Measurements from ENCODE around the gene MRTFB.
A peak's percentile ranks its signal among the peaks of the same experiment; 100 is the strongest.

Gene MRTFB

GRCh38 chr16:14301169-14302030 is 230.3 kb downstream of the MRTFB start:
- Histone ChIP-seq H3K4me1 (ENCODE audit: control insufficient read depth in 5 of 5, insufficient read depth in 5 of 5, low read length in 5 of 5) (peaks cover 0 to 39% (median 29%) of the 10 kb centered on the region in 5 donors), H3K27me3 (ENCODE audit: control insufficient read depth in 5 of 5, insufficient read depth in 4 of 5, low read length in 5 of 5) (no peaks in the 10 kb centered on the region), H3K27ac (ENCODE audit: low read depth, low read length) (peak overlapping the region; percentile 90), H3K9me3 (ENCODE audit: control insufficient read depth in 5 of 5, low read length in 5 of 5) (no peaks in the 10 kb centered on the region), H3K36me3 (ENCODE audit: control insufficient read depth in 5 of 5, insufficient read depth in 5 of 5, low read length in 5 of 5) (no peaks in the 10 kb centered on the region), H3K4me3 (ENCODE audit: low read depth in 1 of 5, low read length in 5 of 5) (peak overlapping the region; percentile 61 to 80 (median 67)), H3K9ac (ENCODE audit: low read length in 5 of 5) (peak overlapping the region; percentile 59 to 80 (median 76))

- Histone ChIP-seq H3K4me3 (ENCODE audit: low read depth in 1 of 5, low read length in 5 of 5) (peak overlapping the region in 4 of 5 donors; percentile 70 to 92 (median 83)), H3K4me1 (ENCODE audit: control insufficient read depth in 5 of 5, insufficient read depth in 5 of 5, low read length in 5 of 5) (peaks cover 0 to 45% (median 36%) of the 10 kb centered on the region in 5 donors), H3K9ac (ENCODE audit: low read length in 5 of 5) (peak overlapping the region in 3 of 5 donors; percentile 81 to 94 (median 92)), H3K36me3 (ENCODE audit: control insufficient read depth in 5 of 5, insufficient read depth in 5 of 5, low read length in 5 of 5) (no peaks in the 10 kb centered on the region), H3K27ac (ENCODE audit: low read depth, low read length) (peak overlapping the region; percentile 97), H3K9me3 (ENCODE audit: control insufficient read depth in 5 of 5, low read length in 5 of 5) (no peaks in the 10 kb centered on the region), H3K27me3 (ENCODE audit: control insufficient read depth in 5 of 5, insufficient read depth in 4 of 5, low read length in 5 of 5) (no peaks in the 10 kb centered on the region)
These were observed 230.9 kb downstream of the MRTFB start for GRCh38 chr16:14302031-14302398.

- no peaks in the 10 kb centered on the region for H3K27me3 ChIP-seq (ENCODE audit: control insufficient read depth in 5 of 5, insufficient read depth in 4 of 5, low read length in 5 of 5)
- no peaks in the 10 kb centered on the region for H3K36me3 ChIP-seq (ENCODE audit: control insufficient read depth in 5 of 5, insufficient read depth in 5 of 5, low read length in 5 of 5)
- peak overlapping the region; percentile 97 for H3K27ac ChIP-seq (ENCODE audit: low read depth, low read length)
- H3K4me3 ChIP-seq (ENCODE audit: low read depth in 1 of 5, low read length in 5 of 5) = peak overlapping the region; percentile 70 to 95 (median 87)
- peak overlapping the region; percentile 72 to 96 (median 92) for H3K9ac ChIP-seq (ENCODE audit: low read length in 5 of 5)
- H3K9me3 ChIP-seq (ENCODE audit: control insufficient read depth in 5 of 5, low read length in 5 of 5) = no peaks in the 10 kb centered on the region
- H3K4me1 ChIP-seq (ENCODE audit: control insufficient read depth in 5 of 5, insufficient read depth in 5 of 5, low read length in 5 of 5) = peaks cover 2 to 51% (median 41%) of the 10 kb centered on the region in 5 donors
These were observed 231.5 kb downstream of the MRTFB start for GRCh38 chr16:14302399-14303181.

DNA sequence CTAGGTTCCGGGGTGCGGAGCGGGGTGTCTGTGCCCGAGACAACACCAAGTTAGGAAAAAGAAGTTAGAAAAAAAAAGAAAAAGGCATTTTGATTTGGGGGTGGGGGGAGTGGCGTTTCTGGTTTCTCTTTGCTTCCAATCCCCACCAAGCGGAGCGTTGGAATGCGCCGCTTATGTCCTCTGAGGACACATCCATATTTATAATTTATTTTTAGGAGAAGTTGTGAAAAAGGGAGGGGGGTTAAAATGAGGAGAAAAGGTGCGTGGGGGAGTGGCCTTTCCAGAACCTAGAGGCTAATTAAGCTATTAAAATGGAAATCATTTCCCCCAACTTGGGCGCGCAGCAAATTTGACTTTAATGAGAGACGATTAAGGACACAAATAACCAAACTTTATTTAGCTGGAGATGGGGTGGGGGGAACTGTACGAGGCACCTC is 232.1 kb downstream of the MRTFB start:
- peak overlapping the region; percentile 70 to 95 (median 87) for H3K4me3 ChIP-seq (ENCODE audit: low read depth in 1 of 5, low read length in 5 of 5)

DNA sequence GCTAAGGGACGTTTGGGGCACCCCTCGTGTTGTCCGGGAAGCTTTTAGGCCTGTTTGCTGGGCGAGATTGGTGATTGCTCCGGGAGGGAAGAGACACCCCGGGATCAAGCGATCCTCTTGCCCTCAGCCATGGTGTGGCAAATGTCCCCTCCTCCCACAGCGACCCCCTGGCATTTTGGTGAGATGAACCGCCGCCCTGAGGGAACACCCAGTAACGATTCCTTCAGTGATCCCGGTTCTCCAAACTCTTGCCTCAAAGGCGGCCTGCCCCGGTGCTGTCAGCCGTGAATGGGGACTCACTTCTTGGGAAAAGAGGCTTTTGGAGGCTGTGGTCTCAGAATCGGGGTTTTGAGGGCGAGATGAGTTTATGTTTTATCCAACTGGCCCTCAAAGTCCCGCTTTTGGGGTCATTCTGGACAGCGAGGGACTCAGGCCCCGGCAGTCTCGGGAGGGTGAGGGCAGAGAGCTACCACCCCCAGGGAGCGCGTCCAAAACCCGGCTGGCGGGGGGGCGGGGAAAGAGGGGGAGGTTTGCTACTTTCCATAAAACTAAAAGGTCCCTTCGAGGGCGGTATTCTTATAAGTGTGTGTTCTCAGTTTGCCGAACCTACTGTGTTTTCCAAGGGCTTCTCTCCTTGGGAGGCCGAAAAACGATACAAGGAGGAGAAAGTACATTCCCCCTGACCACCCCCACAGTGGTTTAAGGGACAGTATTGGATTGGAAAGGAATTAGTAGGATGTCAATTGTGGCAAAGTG is 232.7 kb downstream of the MRTFB start:
- Histone ChIP-seq H3K4me3 (ENCODE audit: low read depth in 1 of 5, low read length in 5 of 5) (peak overlapping the region; percentile 70 to 95 (median 87)), H3K27ac (ENCODE audit: low read depth, low read length) (peak overlapping the region; percentile 97), H3K9me3 (ENCODE audit: control insufficient read depth in 5 of 5, low read length in 5 of 5) (no peaks in the 10 kb centered on the region), H3K4me1 (ENCODE audit: control insufficient read depth in 5 of 5, insufficient read depth in 5 of 5, low read length in 5 of 5) (peaks cover 2 to 63% (median 54%) of the 10 kb centered on the region in 5 donors), H3K27me3 (ENCODE audit: control insufficient read depth in 5 of 5, insufficient read depth in 4 of 5, low read length in 5 of 5) (no peaks in the 10 kb centered on the region), H3K36me3 (ENCODE audit: control insufficient read depth in 5 of 5, insufficient read depth in 5 of 5, low read length in 5 of 5) (no peaks in the 10 kb centered on the region), H3K9ac (ENCODE audit: low read length in 5 of 5) (peak overlapping the region; percentile 72 to 96 (median 92))

More for the DNA sequence above, 232.1 kb downstream of the MRTFB start:
- H3K36me3 ChIP-seq (ENCODE audit: control insufficient read depth in 5 of 5, insufficient read depth in 5 of 5, low read length in 5 of 5) = no peaks in the 10 kb centered on the region
- peak overlapping the region; percentile 97 for H3K27ac ChIP-seq (ENCODE audit: low read depth, low read length)
- peak overlapping the region; percentile 72 to 96 (median 92) for H3K9ac ChIP-seq (ENCODE audit: low read length in 5 of 5)
- H3K9me3 ChIP-seq (ENCODE audit: control insufficient read depth in 5 of 5, low read length in 5 of 5) = no peaks in the 10 kb centered on the region
- no peaks in the 10 kb centered on the region for H3K27me3 ChIP-seq (ENCODE audit: control insufficient read depth in 5 of 5, insufficient read depth in 4 of 5, low read length in 5 of 5)
- H3K4me1 ChIP-seq (ENCODE audit: control insufficient read depth in 5 of 5, insufficient read depth in 5 of 5, low read length in 5 of 5) = peaks cover 2 to 57% (median 47%) of the 10 kb centered on the region in 5 donors

DNA sequence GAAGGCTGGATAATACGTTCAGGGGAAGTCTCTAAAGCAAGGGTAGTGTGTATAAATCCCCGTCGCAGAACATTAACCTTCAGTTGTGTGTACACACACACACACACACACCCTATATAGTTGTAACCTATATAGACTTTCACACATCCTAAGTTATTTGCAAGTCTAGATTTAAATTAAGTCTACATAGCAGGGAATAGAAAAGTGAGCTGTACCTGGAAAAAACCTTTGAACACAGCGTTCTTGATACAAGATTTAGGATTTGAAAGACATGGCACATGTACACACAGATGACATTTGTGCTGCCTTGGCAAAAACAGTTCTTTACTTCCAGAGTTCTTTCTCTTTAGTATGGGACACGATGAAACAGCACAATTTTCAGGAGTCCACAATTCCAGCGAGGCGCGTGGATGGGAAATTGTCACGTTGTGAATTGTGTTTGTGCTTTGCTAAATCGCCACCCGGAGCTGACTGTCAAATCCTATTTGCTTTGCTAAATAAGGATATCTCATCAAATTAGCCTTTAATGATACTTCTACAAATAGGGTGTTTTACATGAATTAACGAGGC is 233.9 kb downstream of the MRTFB start:
- peaks cover 5 to 75% (median 65%) of the 10 kb centered on the region in 5 donors for H3K4me1 ChIP-seq (ENCODE audit: control insufficient read depth in 5 of 5, insufficient read depth in 5 of 5, low read length in 5 of 5)
- no peaks in the 10 kb centered on the region for H3K9me3 ChIP-seq (ENCODE audit: control insufficient read depth in 5 of 5, low read length in 5 of 5)
- H3K36me3 ChIP-seq (ENCODE audit: control insufficient read depth in 5 of 5, insufficient read depth in 5 of 5, low read length in 5 of 5) = no peaks in the 10 kb centered on the region
- no peaks in the 10 kb centered on the region for H3K27me3 ChIP-seq (ENCODE audit: control insufficient read depth in 5 of 5, insufficient read depth in 4 of 5, low read length in 5 of 5)
- peak overlapping the region; percentile 2 to 92 (median 39) for H3K4me3 ChIP-seq (ENCODE audit: low read depth in 1 of 5, low read length in 5 of 5)
- H3K27ac ChIP-seq (ENCODE audit: low read depth, low read length) = peak overlapping the region; percentile 97
- peak overlapping the region in 4 of 5 donors; percentile 3 to 50 (median 21) for H3K9ac ChIP-seq (ENCODE audit: low read length in 5 of 5)

DNA sequence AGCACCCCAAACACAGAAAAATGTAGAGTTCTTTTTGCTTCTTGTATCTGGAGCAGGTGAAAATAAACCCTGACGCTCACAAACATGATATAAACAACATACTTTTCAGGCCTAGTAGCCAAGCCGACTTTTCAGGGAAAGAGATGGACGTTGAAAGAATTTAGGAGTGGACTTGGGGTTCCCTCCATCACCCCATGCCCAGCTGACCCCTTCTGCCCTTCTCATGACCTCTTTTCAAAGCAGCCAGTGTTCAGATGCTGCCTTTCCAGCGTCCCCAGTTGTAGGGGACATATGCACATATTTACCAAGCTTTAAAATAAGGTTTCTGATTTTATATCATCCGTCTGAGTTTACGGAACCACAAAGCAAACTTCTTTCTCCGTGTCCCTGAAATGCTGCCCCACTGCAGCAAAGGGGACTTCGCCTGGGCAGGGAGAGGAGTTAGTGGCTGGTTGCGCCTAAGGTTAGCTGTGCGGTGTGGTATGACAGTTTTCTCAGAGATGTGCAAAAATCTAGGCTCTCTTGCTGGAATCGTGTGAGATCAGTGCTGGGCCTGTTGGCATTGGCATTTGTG is 235.5 kb downstream of the MRTFB start:
- Histone ChIP-seq H3K9ac (ENCODE audit: low read length in 5 of 5) (peak overlapping the region in 4 of 5 donors; percentile 24 to 73 (median 40)), H3K36me3 (ENCODE audit: control insufficient read depth in 5 of 5, insufficient read depth in 5 of 5, low read length in 5 of 5) (peaks cover 0 to 2% (median 0%) of the 10 kb centered on the region in 5 donors), H3K4me3 (ENCODE audit: low read depth in 1 of 5, low read length in 5 of 5) (peak overlapping the region in 2 of 5 donors; percentile 11 to 29), H3K9me3 (ENCODE audit: control insufficient read depth in 5 of 5, low read length in 5 of 5) (no peaks in the 10 kb centered on the region), H3K4me1 (ENCODE audit: control insufficient read depth in 5 of 5, insufficient read depth in 5 of 5, low read length in 5 of 5) (peaks cover 10 to 77% (median 75%) of the 10 kb centered on the region in 5 donors), H3K27ac (ENCODE audit: low read depth, low read length) (peak overlapping the region; percentile 97), H3K27me3 (ENCODE audit: control insufficient read depth in 5 of 5, insufficient read depth in 4 of 5, low read length in 5 of 5) (no peaks in the 10 kb centered on the region)

DNA sequence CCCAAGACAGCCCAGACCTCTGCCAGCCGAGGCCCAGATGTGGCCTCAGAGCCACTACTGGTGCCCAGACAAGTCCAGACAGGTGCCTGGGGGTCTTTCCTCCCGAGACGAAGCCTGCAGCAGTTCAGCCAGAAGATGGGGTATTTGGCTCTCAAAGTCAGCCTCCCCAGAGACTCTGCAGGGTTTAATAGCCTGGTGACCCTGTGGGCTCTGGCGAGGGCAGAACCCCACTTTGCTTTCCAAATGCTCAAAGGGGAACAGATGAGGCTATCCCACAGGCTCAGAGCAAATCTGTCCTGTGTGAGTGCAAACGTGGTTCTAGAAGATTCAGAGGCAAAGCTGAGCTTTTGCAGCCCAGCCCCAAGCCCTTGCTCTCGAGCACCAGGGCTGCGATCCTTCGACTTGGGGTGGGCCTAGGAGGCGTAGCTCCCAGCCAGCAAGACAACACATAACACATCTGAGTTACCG is 236.0 kb downstream of the MRTFB start:
- peaks cover 10 to 79% (median 76%) of the 10 kb centered on the region in 5 donors for H3K4me1 ChIP-seq (ENCODE audit: control insufficient read depth in 5 of 5, insufficient read depth in 5 of 5, low read length in 5 of 5)
- peaks cover 0 to 2% (median 0%) of the 10 kb centered on the region in 5 donors for H3K36me3 ChIP-seq (ENCODE audit: control insufficient read depth in 5 of 5, insufficient read depth in 5 of 5, low read length in 5 of 5)
- peak overlapping the region; percentile 8 to 73 (median 52) for H3K9ac ChIP-seq (ENCODE audit: low read length in 5 of 5)
- H3K4me3 ChIP-seq (ENCODE audit: low read depth in 1 of 5, low read length in 5 of 5) = peak overlapping the region in 3 of 5 donors; percentile 30 to 59 (median 36)
- H3K27ac ChIP-seq (ENCODE audit: low read depth, low read length) = peak overlapping the region; percentile 97
- no peaks in the 10 kb centered on the region for H3K27me3 ChIP-seq (ENCODE audit: control insufficient read depth in 5 of 5, insufficient read depth in 4 of 5, low read length in 5 of 5)
- H3K9me3 ChIP-seq (ENCODE audit: control insufficient read depth in 5 of 5, low read length in 5 of 5) = no peaks in the 10 kb centered on the region
